T-helper 9 cell (primary cell): ENCODE results near the gene PRKCZ.
"Not testable (repeated sequence)": the region's sequence is repeated elsewhere in the genome, so short reads cannot be mapped to it uniquely, and the experiment has no call there.

ENCODE experiments used
- DNase-seq: peaks from one replicate; pipeline ENCODE4 v3.0.0-alpha.2; 2020

Gene PRKCZ

GRCh38 chr1:2104621-2105427 lies 54.6 kb downstream of the PRKCZ start:
- DNase-seq: no peak

DNA sequence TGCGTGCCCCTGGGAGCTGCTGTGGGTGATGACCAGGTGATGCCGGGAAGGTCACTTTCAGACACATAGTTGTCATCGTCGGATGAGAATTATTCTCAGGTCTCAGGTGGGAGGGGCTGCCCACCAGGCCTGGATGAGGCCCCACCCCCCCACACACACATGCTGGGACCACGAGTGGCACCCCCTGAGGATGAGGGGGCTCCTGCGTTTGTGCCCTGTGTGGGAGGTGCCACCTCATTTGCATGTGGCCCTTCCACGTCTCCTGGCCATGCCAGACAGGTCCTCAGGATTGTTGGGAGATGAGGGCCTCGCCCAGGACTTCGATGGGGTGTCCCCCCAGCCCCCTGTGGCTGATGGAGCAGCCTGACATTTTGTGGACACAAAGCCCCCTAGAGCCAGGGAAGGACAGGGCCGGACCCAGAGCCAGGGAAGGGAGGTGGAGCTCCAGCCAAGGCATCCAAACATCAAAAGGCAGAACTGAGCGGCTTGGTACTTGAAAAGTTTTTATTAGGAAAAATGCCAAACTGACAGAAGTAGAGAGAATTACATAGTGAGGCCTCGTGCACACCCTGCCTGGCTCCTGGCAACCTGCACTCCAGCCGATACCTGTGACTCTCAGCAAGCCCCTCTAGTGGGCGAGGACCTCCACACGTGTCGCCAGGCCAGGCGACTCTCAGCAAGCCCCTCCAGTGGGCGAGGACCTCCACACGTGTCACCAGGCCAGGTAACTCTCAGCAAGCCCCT lies 55.7 kb downstream of the PRKCZ start:
- no peak for DNase-seq

- DNase-seq: no peak
Measured at GRCh38 chr1:2106659-2107405, 56.6 kb downstream of the PRKCZ start.

GRCh38 chr1:2107586-2108212 lies 57.5 kb downstream of the PRKCZ start:
- DNase-seq: no peak

- no peak for DNase-seq
Measured at GRCh38 chr1:2108213-2108876, 58.1 kb downstream of the PRKCZ start.

- no peak for DNase-seq
Measured at GRCh38 chr1:2108877-2109580, 58.8 kb downstream of the PRKCZ start.

DNA sequence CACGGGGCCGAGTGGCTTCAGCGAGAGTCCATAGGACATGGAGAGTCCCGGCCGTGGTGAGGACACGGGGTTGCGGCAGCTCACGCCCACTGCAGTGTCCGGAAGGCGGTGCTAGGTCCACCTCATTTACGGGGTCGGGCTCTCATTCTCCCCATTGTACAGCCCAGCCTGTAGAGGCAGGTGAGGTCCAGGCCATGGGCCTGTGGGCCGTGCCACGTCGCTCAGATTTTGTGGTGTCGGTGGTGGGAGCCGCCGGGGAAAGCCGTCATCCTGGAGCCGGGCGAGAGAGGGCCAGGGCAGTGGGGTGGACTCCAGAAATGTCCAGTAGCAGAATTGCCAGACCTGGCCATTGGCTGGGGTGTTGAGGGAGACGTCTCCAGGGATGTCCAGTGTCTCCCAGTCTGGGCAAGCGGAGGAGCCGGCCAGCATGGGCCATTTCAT lies 59.4 kb downstream of the PRKCZ start:
- DNase-seq: no peak

DNA sequence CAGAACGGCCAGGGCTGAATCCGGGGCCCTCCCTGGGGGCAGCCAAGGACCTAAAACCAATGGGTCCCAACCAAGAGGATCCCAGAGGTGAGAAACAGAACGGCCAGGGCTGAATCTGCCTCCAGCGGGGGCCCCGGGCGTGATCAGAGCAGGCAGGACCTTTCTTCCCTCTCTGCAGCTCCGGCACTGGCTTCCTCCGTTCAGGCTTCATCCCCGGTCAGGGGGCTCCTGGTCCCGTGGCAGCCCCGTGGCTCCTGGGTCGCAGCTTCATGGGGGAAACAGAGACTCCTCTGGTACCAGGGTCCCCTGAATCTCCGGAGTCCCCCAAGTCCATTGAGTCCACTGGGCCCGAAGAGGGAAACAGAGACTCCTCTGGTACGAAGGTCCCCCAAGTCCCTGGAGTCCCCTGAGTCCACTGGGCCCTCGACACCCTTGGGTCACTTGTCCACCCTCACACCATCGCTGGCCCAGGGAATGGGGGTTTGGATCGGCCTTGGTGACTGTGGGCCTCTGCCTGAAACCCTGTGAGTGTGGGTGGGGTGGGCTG lies 60.1 kb downstream of the PRKCZ start:
- no peak for DNase-seq

- no peak for DNase-seq
Measured at GRCh38 chr1:2110738-2111673, 60.8 kb downstream of the PRKCZ start.

- no peak for DNase-seq
Measured at GRCh38 chr1:2111674-2112035, 61.4 kb downstream of the PRKCZ start.

DNA sequence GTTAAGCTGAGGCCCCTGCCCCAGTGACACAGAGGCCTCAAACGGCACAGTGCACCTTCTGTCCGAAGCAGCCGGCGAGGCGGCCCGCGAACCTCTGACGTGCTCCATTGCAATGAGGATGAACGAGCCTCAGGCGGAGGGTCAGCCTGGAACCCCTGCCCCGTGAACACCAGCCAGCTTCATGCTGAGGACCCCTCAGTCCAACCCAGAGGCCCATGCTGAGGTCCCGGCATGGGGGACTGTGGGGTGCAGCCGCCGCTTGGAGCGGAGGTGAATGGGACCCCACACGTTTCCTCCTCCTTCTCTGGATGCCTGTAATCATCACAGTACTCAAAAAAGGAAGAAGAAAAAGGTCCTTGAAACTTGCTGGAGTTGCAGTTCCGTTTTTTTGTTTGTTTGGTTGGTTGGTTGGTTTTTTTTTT lies 62.1 kb downstream of the PRKCZ start:
- no peak for DNase-seq

- DNase-seq: no peak
Measured at GRCh38 chr1:2113620-2114135, 63.5 kb downstream of the PRKCZ start.

DNA sequence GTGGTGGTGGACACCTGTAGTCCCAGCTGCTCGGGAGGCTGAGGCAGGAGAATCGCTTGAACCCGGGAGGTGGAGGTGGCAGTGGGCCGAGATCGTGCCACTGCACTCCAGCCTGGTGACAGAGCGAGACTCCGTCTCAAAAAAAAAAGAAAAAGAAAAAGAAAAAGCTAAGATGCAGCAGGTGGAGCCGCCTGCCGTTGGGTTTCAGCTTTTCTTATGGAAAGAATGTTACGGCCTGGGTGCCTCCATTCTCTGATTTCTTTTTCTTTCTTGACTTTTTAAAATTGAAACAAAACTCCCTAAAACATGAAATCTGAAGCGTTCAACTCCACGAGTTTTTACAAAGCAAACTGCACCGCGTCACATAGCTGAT lies 64.4 kb downstream of the PRKCZ start:
- DNase-seq: not testable (repeated sequence)

DNA sequence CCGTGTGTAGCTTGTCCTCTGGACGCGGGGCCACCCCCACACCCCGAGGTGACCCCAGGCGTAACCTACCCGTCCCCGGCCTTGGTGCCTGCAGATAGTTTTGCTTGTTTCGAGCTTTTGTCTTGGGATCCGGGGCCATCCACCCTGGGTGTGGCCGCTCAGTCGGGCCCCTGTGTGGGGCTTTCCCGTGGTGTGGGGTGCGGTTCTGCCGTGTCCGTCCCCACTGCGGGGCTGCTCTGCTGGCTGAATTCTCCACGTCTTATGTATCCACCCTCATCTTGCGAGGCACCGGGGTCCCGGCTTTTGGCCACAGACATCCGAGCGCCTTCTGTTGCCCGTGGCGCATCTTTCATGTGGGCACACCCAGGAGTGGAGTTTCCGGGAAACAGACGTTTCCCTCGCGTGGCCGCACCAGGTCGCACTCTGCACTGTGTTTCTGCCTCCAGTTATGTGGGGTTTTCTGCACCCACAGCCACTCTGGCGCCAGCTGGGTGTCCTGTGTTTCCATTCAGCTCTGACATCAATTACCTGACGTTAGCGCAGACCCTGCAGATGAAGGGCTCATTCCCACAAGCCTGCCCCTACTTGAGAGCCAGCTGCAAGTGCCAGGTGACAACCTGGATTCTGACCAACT lies 64.9 kb downstream of the PRKCZ start:
- DNase-seq: no peak

- no peak for DNase-seq
Measured at GRCh38 chr1:2115702-2116341, 65.6 kb downstream of the PRKCZ start.

- DNase-seq: no peak
Measured at GRCh38 chr1:2119886-2120285, 69.7 kb downstream of the PRKCZ start.

DNA sequence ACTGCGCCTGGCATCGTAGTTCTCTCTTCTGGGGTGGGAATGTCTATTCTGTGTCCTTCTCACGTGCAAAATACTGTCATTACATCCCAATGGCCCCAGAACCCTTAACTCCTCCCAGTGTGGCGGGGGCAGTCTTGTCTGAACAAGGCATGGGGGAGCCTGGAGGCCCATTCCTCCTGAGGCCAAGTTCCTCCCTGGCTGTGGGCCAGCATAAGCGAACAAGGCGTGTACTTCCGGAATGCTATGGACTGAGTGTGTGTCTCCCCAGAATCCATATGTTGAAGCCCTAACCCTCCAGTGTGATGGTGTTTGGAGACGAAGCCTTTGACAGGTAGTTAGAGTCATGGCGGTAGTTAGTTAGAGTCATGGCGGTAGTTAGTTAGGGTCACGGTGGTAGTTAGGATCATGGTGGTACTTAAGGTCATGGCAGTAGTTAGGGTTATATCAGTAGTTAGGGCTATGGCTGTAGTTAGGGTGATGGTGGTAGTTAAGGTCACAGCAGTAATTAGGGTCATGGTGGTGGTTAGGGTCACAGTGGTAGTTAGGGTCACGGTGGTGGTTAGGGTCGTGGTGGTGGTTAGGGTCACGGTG lies 71.0 kb downstream of the PRKCZ start:
- DNase-seq: no peak

- DNase-seq: not testable (repeated sequence)
Measured at GRCh38 chr1:2121794-2122193, 71.6 kb downstream of the PRKCZ start.
